Endodermal cell (in vitro differentiated cells): ENCODE measurements around the gene SLC16A13. TPM values are rescaled to one million over a fixed set of nuclear protein-coding genes. Genes with fewer than 3 reads are reported as not detected.

Source experiments
- DNase-seq: peaks from one replicate; pipeline ENCODE4 v3.0.0-alpha.2; 2017
- H3K27ac ChIP-seq: 2 replicates; pipeline ENCODE4 v1.5.1; 2013; ENCODE audit warnings: mild to moderate bottlenecking, low read depth, low read length, moderate library complexity
- H3K27me3 ChIP-seq: 2 replicates; pipeline ENCODE4 v1.6.1; 2013; ENCODE audit warnings: mild to moderate bottlenecking, low read length, moderate library complexity; ENCODE audit not compliant: insufficient read depth, control insufficient read depth, poor library complexity, severe bottlenecking
- H3K36me3 ChIP-seq: 2 replicates; pipeline ENCODE4 v1.7.0; 2013; ENCODE audit warnings: mild to moderate bottlenecking, low read length, moderate library complexity; ENCODE audit not compliant: control insufficient read depth, insufficient read depth
- H3K4me1 ChIP-seq: one replicate; pipeline ENCODE4 v1.7.0; 2013; ENCODE audit warnings: low read length; ENCODE audit not compliant: control insufficient read depth, insufficient read depth
- H3K4me3 ChIP-seq: 2 replicates; pipeline ENCODE4 v1.5.1; 2013; ENCODE audit warnings: mild to moderate bottlenecking, low read length, moderate library complexity
- H3K9ac ChIP-seq: 2 replicates; pipeline ENCODE4 v1.6.1; 2013; ENCODE audit warnings: mild to moderate bottlenecking, low read length, moderate library complexity; ENCODE audit not compliant: poor library complexity, severe bottlenecking; ENCODE audit errors: extremely low read depth
- H3K9me3 ChIP-seq: 2 replicates; pipeline ENCODE4 v1.6.1; 2013; ENCODE audit warnings: mild to moderate bottlenecking, low read length, moderate library complexity; ENCODE audit not compliant: control insufficient read depth
- H3K27ac Mint-ChIP-seq: 2 replicates; pipeline ENCODE4 v1.8.0; 2020; ENCODE audit warnings: mixed read lengths
- H3K27me3 Mint-ChIP-seq: 2 replicates; pipeline ENCODE4 v1.8.0; 2021; ENCODE audit warnings: mild to moderate bottlenecking, mixed read lengths; ENCODE audit not compliant: insufficient read depth
- H3K36me3 Mint-ChIP-seq: 2 replicates; pipeline ENCODE4 v1.8.0; 2020; ENCODE audit warnings: low read depth, mixed read lengths
- H3K4me1 Mint-ChIP-seq: 2 replicates; pipeline ENCODE4 v1.8.0; 2020; ENCODE audit warnings: mixed read lengths
- H3K4me3 Mint-ChIP-seq: 2 replicates; pipeline ENCODE4 v1.8.0; 2020; ENCODE audit warnings: mild to moderate bottlenecking, moderate library complexity, mixed read lengths
- H3K9me3 Mint-ChIP-seq: 2 replicates; pipeline ENCODE4 v1.8.0; 2020; ENCODE audit warnings: mild to moderate bottlenecking, mixed read lengths
- WGBS, 2 experiments: methylation state at CpG; one replicate each; pipeline versions ENCODE4 v1.1.5 to v1.1.7; 2013; ENCODE audit warnings: missing lambda C conversion rate in 2 of 2, mixed read lengths in 1 of 2; ENCODE audit not compliant: insufficient coverage in 1 of 2, insufficient read length in 1 of 2; 5-methylcytosine and 5-hydroxymethylcytosine counted together
- total RNA-seq, 2 donors: library from RNA; stranded (reverse); fragmentation: NEBNext Ultra II Directional in 1 of 2; extraction: Animal tissue kit (Norgen Biotek cat#: 25700) in 1 of 2; gene quantifications; 2 replicates in 1 of 2; 3 replicates in 1 of 2; pipeline ENCODE4 v1.2.1, GENCODE V29; 2021
- TF ChIP-seq, protein P1 (sequence below): fragments of 200-600 bp; sonication (generic); conservative IDR thresholded peaks from 2 replicates; pipeline ENCODE4 v1.5.0; 2021; ENCODE audit warnings: antibody characterized with exemption, mild to moderate bottlenecking

The SLC16A13 gene
- total RNA-seq, 2 donors from 2014 or later = 18.8 to 19.9 TPM

DNA sequence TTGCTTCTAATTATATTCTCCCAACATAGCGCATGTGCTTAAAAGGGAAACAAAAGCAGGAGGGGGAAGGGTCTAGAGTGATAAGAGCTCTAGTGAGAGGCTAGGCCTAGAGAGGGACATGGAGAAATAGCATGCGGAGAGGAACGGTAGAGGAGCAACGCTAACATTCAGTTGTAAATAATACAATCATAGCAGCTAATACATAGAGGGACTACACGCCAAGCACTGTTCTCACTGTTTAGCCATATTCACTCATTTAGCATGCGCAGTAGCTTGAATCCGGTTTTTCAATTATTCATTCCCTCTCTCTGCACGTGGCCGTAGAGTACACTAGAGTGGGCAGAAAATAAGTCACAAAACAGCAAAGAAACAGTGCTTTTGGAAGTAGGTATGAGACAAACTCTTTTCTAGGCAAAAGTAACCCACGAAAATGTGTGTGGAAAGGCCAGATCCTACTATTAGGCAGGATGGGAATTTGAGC, 41.7 kb upstream of the SLC16A13 start:
- Mint-ChIP-seq H3K9me3 (no peaks in the 10 kb centered on the region), H3K4me3 (no peak overlapping the region), H3K27me3 (peaks cover 66% of the 10 kb centered on the region), H3K27ac (no peak overlapping the region), H3K36me3 (peaks cover 20% of the 10 kb centered on the region), H3K4me1 (no peaks in the 10 kb centered on the region)
- DNase-seq = no peak
- no peaks in the 10 kb centered on the region for H3K4me1 ChIP-seq
- no peak overlapping the region for H3K4me3 ChIP-seq
- no peaks in the 10 kb centered on the region for H3K9me3 ChIP-seq
- WGBS, 2 experiments = 94 to 96% methylated on average over 9 to 10 of the region's 10 CpGs
- peaks cover 20% of the 10 kb centered on the region for H3K27me3 ChIP-seq
- TF ChIP-seq, protein P1, sequence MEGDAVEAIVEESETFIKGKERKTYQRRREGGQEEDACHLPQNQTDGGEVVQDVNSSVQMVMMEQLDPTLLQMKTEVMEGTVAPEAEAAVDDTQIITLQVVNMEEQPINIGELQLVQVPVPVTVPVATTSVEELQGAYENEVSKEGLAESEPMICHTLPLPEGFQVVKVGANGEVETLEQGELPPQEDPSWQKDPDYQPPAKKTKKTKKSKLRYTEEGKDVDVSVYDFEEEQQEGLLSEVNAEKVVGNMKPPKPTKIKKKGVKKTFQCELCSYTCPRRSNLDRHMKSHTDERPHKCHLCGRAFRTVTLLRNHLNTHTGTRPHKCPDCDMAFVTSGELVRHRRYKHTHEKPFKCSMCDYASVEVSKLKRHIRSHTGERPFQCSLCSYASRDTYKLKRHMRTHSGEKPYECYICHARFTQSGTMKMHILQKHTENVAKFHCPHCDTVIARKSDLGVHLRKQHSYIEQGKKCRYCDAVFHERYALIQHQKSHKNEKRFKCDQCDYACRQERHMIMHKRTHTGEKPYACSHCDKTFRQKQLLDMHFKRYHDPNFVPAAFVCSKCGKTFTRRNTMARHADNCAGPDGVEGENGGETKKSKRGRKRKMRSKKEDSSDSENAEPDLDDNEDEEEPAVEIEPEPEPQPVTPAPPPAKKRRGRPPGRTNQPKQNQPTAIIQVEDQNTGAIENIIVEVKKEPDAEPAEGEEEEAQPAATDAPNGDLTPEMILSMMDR = no peak
- peaks cover 6% of the 10 kb centered on the region for H3K36me3 ChIP-seq
- H3K9ac ChIP-seq = no peak overlapping the region
- H3K27ac ChIP-seq = no peak overlapping the region

GRCh38 chr17:6994666-6995256, 41.1 kb upstream of the SLC16A13 start:
- WGBS, 2 experiments = 97 to 100% methylated on average over 2 to 9 of the region's 9 CpGs
- Mint-ChIP-seq H3K27me3 (peaks cover 62% of the 10 kb centered on the region), H3K4me3 (peak overlapping the region; percentile 62), H3K4me1 (no peaks in the 10 kb centered on the region), H3K27ac (no peak overlapping the region), H3K36me3 (peaks cover 26% of the 10 kb centered on the region), H3K9me3 (no peaks in the 10 kb centered on the region)
- Histone ChIP-seq H3K9ac (no peak overlapping the region), H3K9me3 (no peaks in the 10 kb centered on the region), H3K27me3 (peaks cover 20% of the 10 kb centered on the region), H3K36me3 (peaks cover 11% of the 10 kb centered on the region), H3K4me3 (no peak overlapping the region), H3K4me1 (no peaks in the 10 kb centered on the region), H3K27ac (no peak overlapping the region)
- no peak for DNase-seq
- TF ChIP-seq, protein P1 = no peak

GRCh38 chr17:6995500-6996255, 40.1 kb upstream of the SLC16A13 start, which contains the start of gene ALOX12:
TSS of gene ALOX12 (plus strand) at chr17:6996049. CDS start at chr17:6996118, 69 bp downstream.
- Histone ChIP-seq H3K36me3 (peaks cover 14% of the 10 kb centered on the region), H3K4me3 (no peak within 1 kb of the TSS), H3K9ac (no peak within 1 kb of the TSS), H3K27me3 (peaks cover 20% of the 10 kb centered on the region), H3K27ac (no peak within 1 kb of the TSS), H3K4me1 (no peaks in the 10 kb centered on the region), H3K9me3 (no peaks in the 10 kb centered on the region)
- Mint-ChIP-seq H3K27ac (no peak within 1 kb of the TSS), H3K9me3 (no peaks in the 10 kb centered on the region), H3K4me3 (peak within 1 kb of the TSS; percentile 62), H3K36me3 (peaks cover 33% of the 10 kb centered on the region), H3K27me3 (peaks cover 58% of the 10 kb centered on the region), H3K4me1 (no peaks in the 10 kb centered on the region)
- TF ChIP-seq, protein P1 = no peak
- DNase-seq = peak; percentile 93
- WGBS, 2 experiments = 31 to 52% methylated on average over 30 to 64 of the region's 64 CpGs
